Activated naive CD8-positive, alpha-beta T cell treated with anti-CD3 and anti-CD28 coated beads, Interleukin-2, amount 50 U/mL, for 16 hours (primary cell): ENCODE results near the gene ADCYAP1.
"Not testable (repeated sequence)": the region's sequence is repeated elsewhere in the genome, so short reads cannot be mapped to it uniquely, and the experiment has no call there.

Experiments used
- DNase-seq: peaks from one replicate; pipeline ENCODE4 v3.0.0-alpha.2; 2020; ENCODE audit warnings: low read depth, low spot score

Gene ADCYAP1

GRCh38 chr18:904218-905090 is at the start of gene ADCYAP1:
Gene ADCYAP1 (plus strand): TSS chr18:904871. CDS start chr18:905387, 516 bp downstream.
- DNase-seq: no peak

- DNase-seq: no peak
Observed at GRCh38 chr18:857986-858385, 46.7 kb upstream of the ADCYAP1 start.

DNA sequence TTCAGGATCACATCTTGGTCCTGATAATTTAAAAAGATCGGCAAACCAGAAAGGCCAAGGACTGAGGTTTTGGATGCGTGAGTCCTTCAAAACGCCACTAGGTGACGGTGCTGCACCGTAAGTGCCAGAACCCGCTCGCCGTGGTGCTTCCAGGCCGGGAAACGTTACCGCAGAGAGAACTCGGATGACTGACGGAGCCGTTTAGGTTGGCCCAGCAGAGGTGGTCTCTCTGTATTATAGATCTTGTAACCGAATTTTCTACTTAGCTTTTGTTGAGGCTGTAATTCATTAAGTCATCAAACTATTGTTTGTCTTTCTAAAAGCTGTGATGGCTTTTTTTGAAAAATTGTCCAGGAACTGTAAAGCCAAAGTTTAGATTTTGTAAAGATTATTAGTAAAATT is 39.8 kb upstream of the ADCYAP1 start:
- peak; percentile 12 for DNase-seq

- no peak for DNase-seq
Observed at GRCh38 chr18:867257-867656, 37.4 kb upstream of the ADCYAP1 start.

- not testable (repeated sequence) for DNase-seq
Observed at GRCh38 chr18:873426-873825, 31.2 kb upstream of the ADCYAP1 start.

DNA sequence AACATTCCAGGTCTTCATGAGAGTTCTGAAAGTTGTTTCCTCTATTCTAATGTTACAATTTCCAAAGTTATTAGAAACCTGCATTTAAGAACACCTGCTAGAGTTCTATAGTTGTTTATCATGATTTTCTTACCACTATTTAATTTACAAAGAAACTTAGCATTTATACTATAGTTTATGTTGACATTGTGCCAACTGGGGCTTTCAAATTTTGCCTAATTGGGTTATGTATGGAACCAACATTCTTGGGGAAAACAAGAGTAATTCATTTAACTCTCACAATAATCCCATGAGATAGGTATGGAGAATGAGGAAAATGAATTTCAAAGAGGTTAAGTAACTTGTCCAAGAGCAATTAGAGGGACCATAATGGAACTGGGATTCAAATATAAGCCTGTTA is 28.8 kb upstream of the ADCYAP1 start:
- no peak for DNase-seq

DNA sequence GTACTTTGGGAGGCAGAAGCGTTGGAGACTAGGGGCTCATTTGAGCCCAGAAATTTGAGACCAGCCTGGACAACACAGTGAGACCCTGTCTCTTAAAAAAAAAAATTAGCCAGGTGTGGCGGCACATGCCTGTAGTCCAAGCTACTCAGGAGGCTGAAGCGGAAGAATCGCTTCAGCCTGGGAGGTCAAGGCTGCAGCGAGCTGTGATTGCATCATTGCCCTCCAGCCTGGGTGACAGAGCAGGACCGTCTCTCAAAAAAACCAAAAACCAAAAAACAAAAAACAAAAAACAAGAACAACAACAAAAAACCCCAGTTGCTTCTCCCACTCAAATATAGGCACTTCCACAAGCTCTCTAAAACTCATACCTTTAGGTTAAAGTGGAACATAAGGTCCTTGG is 27.4 kb upstream of the ADCYAP1 start:
- DNase-seq: no peak

DNA sequence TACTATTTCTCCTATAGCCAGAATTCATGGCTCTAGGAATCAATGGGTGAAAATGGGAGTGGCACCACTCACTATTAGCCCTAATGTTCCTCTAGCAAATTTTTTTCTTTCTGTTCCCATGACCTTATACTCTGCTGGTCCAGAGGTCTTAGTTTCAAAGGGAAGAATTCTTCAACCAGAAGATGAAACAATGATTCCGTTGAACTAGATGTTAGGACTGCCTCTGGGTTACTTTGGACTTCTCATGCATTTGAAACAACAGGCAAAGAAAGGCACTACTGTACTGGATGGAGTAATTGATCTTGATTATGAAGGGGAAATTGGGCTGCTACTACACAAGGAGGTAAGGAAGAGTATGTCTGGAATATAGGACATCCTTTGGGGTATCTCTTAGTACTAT is 18.6 kb upstream of the ADCYAP1 start:
- no peak for DNase-seq

GRCh38 chr18:887716-888115 is 17.0 kb upstream of the ADCYAP1 start:
- no peak for DNase-seq

DNA sequence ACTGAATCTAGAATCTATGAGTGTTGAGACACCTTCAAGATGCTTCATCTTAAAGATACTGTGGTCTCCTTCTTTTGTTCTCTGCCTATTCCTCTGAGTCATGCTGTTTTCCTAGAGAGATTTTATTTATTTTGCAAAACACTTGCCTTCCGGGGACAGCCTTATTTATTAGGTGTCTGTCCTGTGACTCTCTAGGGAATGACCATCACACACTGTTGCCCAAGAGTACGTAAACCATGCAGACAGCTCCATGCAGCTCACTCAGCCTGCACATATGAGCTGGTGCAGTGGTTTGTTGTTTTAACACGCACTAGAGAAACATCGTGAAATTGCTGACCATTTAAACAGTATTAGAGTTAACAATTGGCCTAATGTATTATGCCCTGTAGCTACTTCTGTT is 12.4 kb upstream of the ADCYAP1 start:
- no peak for DNase-seq

DNA sequence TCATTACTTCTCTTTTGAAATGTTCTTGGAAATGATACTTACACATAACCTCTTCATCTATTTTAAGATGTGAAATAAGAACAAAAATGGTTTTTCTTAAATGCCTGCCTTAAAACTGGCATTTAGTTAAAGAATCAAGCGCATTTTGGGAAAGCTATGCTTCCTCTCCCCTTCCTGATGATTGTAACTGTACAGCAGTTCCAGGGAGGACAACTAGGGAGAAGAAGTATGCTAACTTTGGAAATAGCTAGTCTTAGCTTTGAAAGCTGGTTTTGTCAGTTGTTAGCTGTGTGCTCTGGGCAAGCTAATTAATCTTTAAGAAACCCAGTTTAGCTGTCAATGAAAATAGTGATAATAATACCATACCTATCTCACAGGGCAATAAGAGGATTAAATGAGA is 8.4 kb upstream of the ADCYAP1 start:
- no peak for DNase-seq

DNA sequence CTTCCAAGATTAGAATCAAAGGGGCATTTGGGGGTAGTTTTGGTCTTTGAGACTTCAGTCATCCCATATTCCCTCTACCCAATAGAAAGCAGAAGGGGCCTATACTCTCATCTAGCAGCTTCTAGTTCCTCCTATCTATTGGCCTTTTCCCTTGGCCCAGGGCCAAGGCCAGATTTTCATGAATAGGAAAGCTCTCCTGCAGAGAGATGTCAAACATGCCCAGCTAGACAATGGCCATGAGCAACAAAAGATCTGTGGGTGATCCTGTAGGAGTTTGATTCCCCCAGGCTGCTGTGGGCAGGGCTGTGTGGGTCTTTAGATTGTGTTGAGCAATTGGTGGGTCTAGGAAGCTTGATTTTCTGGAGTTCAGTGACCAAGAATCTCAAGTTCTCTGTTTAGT is 2.9 kb upstream of the ADCYAP1 start:
- DNase-seq: no peak

- DNase-seq: no peak
Observed at GRCh38 chr18:902229-902628, 2.4 kb upstream of the ADCYAP1 start.

- no peak for DNase-seq
Observed at GRCh38 chr18:903701-904100, 970 bp upstream of the ADCYAP1 start.

DNA sequence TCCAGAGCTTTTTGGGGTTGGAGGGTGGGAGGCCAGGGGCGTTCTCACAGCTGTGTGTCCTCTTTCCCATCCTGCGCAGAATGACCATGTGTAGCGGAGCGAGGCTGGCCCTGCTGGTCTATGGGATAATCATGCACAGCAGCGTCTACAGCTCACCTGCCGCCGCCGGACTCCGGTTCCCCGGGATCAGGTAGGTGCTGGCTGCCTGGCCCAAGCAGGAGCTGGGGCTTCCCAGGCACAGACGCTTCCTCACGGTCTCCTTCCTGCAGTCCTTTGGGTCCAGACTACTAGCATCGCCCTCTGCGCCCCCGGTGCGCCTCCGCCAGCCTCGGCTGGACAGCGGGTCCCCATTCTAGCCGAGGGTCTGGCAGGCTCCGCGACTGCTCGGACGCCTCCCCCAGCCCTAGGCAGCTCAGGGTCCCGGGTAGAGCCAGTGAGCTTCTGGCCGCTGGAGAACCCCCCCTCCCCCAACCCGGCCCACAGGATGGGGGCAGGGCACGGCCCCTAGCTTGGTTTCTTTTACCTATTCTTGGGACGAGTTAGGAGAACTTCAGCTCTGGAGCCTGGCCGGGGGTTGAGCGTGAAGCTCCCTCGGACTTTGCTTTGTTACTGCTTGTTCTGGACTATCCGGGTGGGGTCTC is 756 bp downstream of the ADCYAP1 start:
- DNase-seq: no peak

GRCh38 chr18:905948-906415 is 1.3 kb downstream of the ADCYAP1 start:
- no peak for DNase-seq

DNA sequence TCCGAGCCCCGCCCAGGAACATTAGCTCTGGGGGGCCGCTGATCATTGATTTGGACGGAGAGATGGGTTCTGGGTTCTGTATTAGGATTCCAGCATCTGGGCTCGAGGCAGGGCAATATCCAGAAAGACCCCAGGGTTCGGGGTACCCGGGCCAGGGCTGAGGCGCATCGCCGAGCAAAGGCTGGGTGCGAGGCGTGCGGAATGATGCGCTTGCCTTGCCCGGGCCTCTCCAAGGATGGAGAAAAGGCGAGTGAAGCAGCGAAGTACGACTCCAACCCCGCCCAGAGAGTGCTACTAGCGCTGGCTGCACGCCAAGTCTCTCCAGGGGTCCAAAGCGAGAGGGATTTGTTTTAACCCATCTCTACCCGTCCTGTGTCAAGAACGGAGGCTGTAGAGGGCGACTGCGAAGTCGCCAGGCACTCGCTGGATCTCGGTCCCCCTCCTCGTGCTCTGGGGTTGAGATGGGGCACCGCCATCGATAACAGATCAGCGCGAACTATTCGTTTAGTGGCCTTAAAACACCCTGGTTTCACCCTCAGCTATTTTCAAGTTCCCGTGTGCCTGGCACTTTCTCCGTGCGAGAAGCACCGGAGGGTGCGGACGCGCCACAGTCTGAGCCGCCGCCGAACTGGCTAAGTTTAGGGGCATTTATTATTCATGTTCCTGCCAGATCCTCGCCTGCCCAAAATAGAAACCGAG is 1.9 kb downstream of the ADCYAP1 start:
- DNase-seq: no peak

- no peak for DNase-seq
Observed at GRCh38 chr18:907115-907884, 2.6 kb downstream of the ADCYAP1 start.

DNA sequence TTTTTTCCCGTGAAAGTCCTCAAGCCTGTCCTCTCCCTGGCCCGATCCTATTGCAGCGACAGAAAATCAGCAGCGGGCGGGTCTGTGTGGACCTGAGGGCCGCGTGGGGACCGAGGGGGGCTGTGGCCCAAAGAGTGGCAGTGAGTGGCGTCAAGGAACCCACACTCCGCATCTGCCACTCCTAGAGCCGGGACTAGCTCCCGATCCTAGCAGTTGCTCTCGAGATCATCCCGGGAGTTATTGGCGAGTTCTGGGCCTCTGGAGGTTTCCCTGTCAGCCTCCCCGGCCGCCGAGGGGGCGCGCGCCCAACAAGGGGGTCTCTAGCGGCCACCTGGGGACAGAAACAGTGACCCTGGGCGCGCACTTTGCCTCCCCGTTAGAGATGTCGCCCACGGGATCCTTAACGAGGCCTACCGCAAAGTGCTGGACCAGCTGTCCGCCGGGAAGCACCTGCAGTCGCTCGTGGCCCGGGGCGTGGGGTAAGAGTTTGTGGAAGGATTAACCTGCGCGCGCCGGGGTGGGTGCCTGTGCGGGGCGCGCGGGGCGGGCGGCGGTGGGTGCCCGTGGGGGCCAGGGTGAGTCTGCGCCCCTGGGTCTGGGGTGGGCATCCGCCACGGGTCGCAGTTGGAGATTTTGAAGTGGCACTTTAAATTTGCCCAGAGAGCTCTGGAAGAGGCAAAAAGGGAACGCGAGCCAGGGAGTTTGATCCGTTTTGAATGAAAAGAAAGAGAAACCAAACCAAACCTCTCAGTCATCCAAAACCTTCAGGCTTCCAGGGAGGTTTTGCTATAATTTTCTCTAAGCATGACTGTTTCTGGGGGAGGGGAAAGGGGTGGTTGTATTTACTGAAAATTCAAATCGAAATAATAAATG is 3.5 kb downstream of the ADCYAP1 start:
- no peak for DNase-seq
